ENCODE results near the gene PHACTR3. TPM values are rescaled to one million over a fixed set of nuclear protein-coding genes. Genes with fewer than 3 reads are reported as not detected.

Gene PHACTR3
- total and polyA plus RNA-seq, 2 experiments from 2014 or later, result 0.45 to 0.61 TPM

DNA sequence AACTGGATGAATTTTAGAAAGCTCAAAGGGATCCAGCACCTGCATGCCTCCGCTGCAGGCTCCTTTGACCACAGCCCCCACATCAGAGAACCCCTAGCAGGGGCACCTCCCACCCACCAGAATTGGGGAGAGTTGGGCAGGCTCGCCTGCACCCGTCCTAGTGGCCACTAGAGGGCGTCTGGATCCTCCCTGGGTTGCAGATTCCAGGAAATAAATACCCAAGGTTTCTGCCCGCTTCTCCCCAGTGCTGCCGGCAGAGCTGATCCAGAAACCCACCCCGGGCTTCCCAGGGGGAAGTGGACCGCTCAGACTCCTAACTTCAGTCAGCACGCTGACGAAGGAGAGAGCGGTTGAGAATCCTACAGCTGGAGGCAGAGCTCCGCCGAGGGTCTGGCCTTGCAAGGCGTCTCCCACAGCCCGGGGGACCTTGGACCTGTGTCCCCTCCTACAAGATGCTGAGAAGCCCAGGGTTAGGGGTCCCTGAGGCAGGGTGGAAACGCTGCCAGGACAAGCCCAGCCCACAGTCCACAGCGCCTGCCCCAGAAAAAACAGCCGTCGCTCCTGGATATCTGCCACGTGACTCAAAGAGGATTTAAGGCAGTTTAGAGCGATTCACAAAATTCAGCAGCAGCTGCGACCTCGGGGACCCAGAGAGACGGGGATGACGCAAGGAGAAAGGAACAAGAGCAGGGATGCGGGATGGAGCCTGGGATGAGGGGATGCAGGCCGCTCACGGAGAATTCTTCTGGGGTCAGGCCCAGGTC is 32.6 kb upstream of the PHACTR3 start:
- H3K27ac ChIP-seq (ENCODE audit: low read depth), result no peak overlapping the region
- peaks cover 4% of the 10 kb centered on the region; the same call in 1 of the 2 replicates for H3K4me1 ChIP-seq (ENCODE audit: insufficient read depth)
- Mint-ChIP-seq H3K4me3 (peak overlapping the region; percentile 71), H3K36me3 (ENCODE audit: low read depth) (no peaks in the 10 kb centered on the region), H3K27me3 (ENCODE audit: insufficient read depth, low read depth, poor library complexity) (peaks cover 44% of the 10 kb centered on the region), H3K9me3 (no peaks in the 10 kb centered on the region; the same call in 2 of the 3 replicates), H3K4me1 (peaks cover 17% of the 10 kb centered on the region), H3K27ac (no peak overlapping the region)
- DNase-seq (ENCODE audit: low spot score) (peak; percentile 87), ATAC-seq (peak; percentile 86)
- H3K9me2 ChIP-seq (ENCODE audit: insufficient read depth), result no peaks in the 10 kb centered on the region
- peak overlapping the region; percentile 60 for H3K4me3 ChIP-seq
- H3K4me2 ChIP-seq, result peak overlapping the region; percentile 80
- H2AFZ ChIP-seq, result peak overlapping the region; percentile 98
- H3K27me3 ChIP-seq (ENCODE audit: insufficient read depth), result peaks cover 50% of the 10 kb centered on the region
- H3K79me2 ChIP-seq (replicated peaks; ENCODE audit: insufficient read depth), result no peaks in the 10 kb centered on the region
- H3K36me3 ChIP-seq (ENCODE audit: insufficient read depth), result no peaks in the 10 kb centered on the region
- H3F3A ChIP-seq (replicated peaks; ENCODE audit: low read depth), result no peaks in the 10 kb centered on the region
- TF ChIP-seq ZNF114 (CRISPR knock-in tag; IDR thresholded peaks at IDR 0.05) (no peak), EZH2 (IDR thresholded peaks at IDR 0.05; ENCODE audit: low read depth, unreplicated experiment) (peak; percentile 15), NANOG (IDR thresholded peaks at IDR 0.05; ENCODE audit: borderline replicate concordance) (no peak), CREB1 (CRISPR knock-in tag; IDR thresholded peaks at IDR 0.05; ENCODE audit: low read depth) (no peak), EZH2phosphoT487 (IDR thresholded peaks at IDR 0.05; ENCODE audit: unreplicated experiment) (no peak)
- TF ChIP-seq, protein P1, sequence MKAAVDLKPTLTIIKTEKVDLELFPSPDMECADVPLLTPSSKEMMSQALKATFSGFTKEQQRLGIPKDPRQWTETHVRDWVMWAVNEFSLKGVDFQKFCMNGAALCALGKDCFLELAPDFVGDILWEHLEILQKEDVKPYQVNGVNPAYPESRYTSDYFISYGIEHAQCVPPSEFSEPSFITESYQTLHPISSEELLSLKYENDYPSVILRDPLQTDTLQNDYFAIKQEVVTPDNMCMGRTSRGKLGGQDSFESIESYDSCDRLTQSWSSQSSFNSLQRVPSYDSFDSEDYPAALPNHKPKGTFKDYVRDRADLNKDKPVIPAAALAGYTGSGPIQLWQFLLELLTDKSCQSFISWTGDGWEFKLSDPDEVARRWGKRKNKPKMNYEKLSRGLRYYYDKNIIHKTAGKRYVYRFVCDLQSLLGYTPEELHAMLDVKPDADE (IDR thresholded peaks at IDR 0.05), result no peak
- TF ChIP-seq, protein P2, sequence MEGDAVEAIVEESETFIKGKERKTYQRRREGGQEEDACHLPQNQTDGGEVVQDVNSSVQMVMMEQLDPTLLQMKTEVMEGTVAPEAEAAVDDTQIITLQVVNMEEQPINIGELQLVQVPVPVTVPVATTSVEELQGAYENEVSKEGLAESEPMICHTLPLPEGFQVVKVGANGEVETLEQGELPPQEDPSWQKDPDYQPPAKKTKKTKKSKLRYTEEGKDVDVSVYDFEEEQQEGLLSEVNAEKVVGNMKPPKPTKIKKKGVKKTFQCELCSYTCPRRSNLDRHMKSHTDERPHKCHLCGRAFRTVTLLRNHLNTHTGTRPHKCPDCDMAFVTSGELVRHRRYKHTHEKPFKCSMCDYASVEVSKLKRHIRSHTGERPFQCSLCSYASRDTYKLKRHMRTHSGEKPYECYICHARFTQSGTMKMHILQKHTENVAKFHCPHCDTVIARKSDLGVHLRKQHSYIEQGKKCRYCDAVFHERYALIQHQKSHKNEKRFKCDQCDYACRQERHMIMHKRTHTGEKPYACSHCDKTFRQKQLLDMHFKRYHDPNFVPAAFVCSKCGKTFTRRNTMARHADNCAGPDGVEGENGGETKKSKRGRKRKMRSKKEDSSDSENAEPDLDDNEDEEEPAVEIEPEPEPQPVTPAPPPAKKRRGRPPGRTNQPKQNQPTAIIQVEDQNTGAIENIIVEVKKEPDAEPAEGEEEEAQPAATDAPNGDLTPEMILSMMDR (conservative IDR thresholded peaks at IDR 0.05; ENCODE audit: low read depth in 2 of 2), result peak; percentile 78 to 93
- H4K20me1 ChIP-seq (replicated peaks; ENCODE audit: insufficient read depth), result no peaks in the 10 kb centered on the region

DNA sequence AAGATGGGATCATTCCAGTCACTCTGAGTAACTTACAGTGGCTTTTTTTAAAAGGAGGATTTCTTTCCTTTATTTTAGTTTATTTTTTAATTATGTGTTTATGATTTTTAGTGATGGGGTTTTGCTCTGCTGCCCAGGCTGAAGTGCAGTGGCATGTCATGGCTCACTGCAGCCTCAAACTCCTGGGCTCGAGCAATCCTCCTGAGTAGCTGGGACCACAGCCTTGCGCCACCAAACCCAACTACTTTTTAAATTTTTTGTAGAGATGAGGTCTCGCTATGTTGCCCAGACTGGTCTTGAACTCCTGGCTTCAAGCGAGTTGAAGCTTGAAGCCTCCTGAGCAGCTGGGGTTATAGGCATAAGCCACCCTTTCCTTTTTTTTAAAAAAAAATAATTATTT is 31.8 kb upstream of the PHACTR3 start:
- peak overlapping the region; percentile 80; the same call in 1 of the 2 replicates for H3K4me2 ChIP-seq
- H3K9me3 Mint-ChIP-seq, result no peaks in the 10 kb centered on the region; the same call in 2 of the 3 replicates
- peak overlapping the region; percentile 60; the same call in 1 of the 2 replicates for H3K4me3 ChIP-seq
- no peak for TF ChIP-seq EZH2 (IDR thresholded peaks at IDR 0.05; ENCODE audit: low read depth, unreplicated experiment)
- TF ChIP-seq, protein P3, sequence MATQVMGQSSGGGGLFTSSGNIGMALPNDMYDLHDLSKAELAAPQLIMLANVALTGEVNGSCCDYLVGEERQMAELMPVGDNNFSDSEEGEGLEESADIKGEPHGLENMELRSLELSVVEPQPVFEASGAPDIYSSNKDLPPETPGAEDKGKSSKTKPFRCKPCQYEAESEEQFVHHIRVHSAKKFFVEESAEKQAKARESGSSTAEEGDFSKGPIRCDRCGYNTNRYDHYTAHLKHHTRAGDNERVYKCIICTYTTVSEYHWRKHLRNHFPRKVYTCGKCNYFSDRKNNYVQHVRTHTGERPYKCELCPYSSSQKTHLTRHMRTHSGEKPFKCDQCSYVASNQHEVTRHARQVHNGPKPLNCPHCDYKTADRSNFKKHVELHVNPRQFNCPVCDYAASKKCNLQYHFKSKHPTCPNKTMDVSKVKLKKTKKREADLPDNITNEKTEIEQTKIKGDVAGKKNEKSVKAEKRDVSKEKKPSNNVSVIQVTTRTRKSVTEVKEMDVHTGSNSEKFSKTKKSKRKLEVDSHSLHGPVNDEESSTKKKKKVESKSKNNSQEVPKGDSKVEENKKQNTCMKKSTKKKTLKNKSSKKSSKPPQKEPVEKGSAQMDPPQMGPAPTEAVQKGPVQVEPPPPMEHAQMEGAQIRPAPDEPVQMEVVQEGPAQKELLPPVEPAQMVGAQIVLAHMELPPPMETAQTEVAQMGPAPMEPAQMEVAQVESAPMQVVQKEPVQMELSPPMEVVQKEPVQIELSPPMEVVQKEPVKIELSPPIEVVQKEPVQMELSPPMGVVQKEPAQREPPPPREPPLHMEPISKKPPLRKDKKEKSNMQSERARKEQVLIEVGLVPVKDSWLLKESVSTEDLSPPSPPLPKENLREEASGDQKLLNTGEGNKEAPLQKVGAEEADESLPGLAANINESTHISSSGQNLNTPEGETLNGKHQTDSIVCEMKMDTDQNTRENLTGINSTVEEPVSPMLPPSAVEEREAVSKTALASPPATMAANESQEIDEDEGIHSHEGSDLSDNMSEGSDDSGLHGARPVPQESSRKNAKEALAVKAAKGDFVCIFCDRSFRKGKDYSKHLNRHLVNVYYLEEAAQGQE (IDR thresholded peaks at IDR 0.05; ENCODE audit: unreplicated experiment), result no peak
- no peak for TF ChIP-seq STAT1 (IDR thresholded peaks at IDR 0.05; ENCODE audit: unreplicated experiment)
- no peak for TF ChIP-seq ZNF114 (CRISPR knock-in tag; IDR thresholded peaks at IDR 0.05)
- TF ChIP-seq JUNB (IDR thresholded peaks at IDR 0.05; ENCODE audit: unreplicated experiment), result no peak
- TF ChIP-seq EZH2phosphoT487 (IDR thresholded peaks at IDR 0.05; ENCODE audit: unreplicated experiment), result no peak
- TF ChIP-seq, protein P1 (IDR thresholded peaks at IDR 0.05), result no peak
- TF ChIP-seq, protein P2 (conservative IDR thresholded peaks at IDR 0.05; ENCODE audit: low read depth in 2 of 2), result no peak
- TF ChIP-seq ZNF331 (CRISPR knock-in tag; IDR thresholded peaks at IDR 0.05; ENCODE audit: low read depth), result no peak
- TF ChIP-seq NANOG (IDR thresholded peaks at IDR 0.05; ENCODE audit: borderline replicate concordance), result no peak
- no peak for TF ChIP-seq CREB1 (CRISPR knock-in tag; IDR thresholded peaks at IDR 0.05; ENCODE audit: low read depth)
- TF ChIP-seq POLR2AphosphoS5 (IDR thresholded peaks at IDR 0.05; ENCODE audit: low read depth), result no peak

More for the DNA sequence above, 31.8 kb upstream of the PHACTR3 start:
- peaks cover 56% of the 10 kb centered on the region for H3K27me3 ChIP-seq (ENCODE audit: insufficient read depth)
- H3K36me3 Mint-ChIP-seq (ENCODE audit: low read depth), result no peaks in the 10 kb centered on the region
- DNase-seq (ENCODE audit: low spot score) (no peak), ATAC-seq (no peak)
- no peaks in the 10 kb centered on the region for H3F3A ChIP-seq (replicated peaks; ENCODE audit: low read depth)
- peaks cover 17% of the 10 kb centered on the region for H3K4me1 Mint-ChIP-seq
- H3K27me3 Mint-ChIP-seq (ENCODE audit: insufficient read depth, low read depth, poor library complexity), result peaks cover 48% of the 10 kb centered on the region
- H3K27ac Mint-ChIP-seq, result no peak overlapping the region
- H3K4me1 ChIP-seq (ENCODE audit: insufficient read depth), result peaks cover 4% of the 10 kb centered on the region; the same call in 1 of the 2 replicates
- H3K9me2 ChIP-seq (ENCODE audit: insufficient read depth), result no peaks in the 10 kb centered on the region
- no peak overlapping the region for H3K27ac ChIP-seq (ENCODE audit: low read depth)
- H2AFZ ChIP-seq, result no peak overlapping the region
- H3K79me2 ChIP-seq (replicated peaks; ENCODE audit: insufficient read depth), result no peaks in the 10 kb centered on the region
- no peaks in the 10 kb centered on the region for H3K36me3 ChIP-seq (ENCODE audit: insufficient read depth)
- H4K20me1 ChIP-seq (replicated peaks; ENCODE audit: insufficient read depth), result no peaks in the 10 kb centered on the region
- no peak overlapping the region for H3K4me3 Mint-ChIP-seq
